ENCODE measurements around the gene DCDC2.

The DCDC2 gene

GRCh38 chr6:24397631-24398030, 39.8 kb upstream of the DCDC2 start:
- Histone ChIP-seq H3K27ac (ENCODE audit: low read length) (no peak overlapping the region), H2AFZ (ENCODE audit: low read depth, low read length) (no peak overlapping the region), H3K4me2 (ENCODE audit: insufficient read depth, low read length) (no peak overlapping the region), H3K27me3 (ENCODE audit: insufficient read depth, low read length, poor library complexity) (peaks cover 4% of the 10 kb centered on the region), H3K4me3 (ENCODE audit: low read depth in 1 of 2, low read length in 2 of 2) (no peak overlapping the region), H3K36me3 (ENCODE audit: insufficient read depth, low read length) (peaks cover under 1% of the 10 kb centered on the region; the same call in 1 of the 2 replicates), H3K4me1 (ENCODE audit: insufficient read depth, low read length) (peaks cover 10% of the 10 kb centered on the region), H3K9me3 (ENCODE audit: insufficient read depth, low read length, severe bottlenecking) (peaks cover 8% of the 10 kb centered on the region), H3K79me2 (ENCODE audit: insufficient read depth, low read length) (peaks cover 7% of the 10 kb centered on the region), H3K9ac (ENCODE audit: low read depth, low read length) (no peak overlapping the region), H4K20me1 (ENCODE audit: insufficient read depth, low read length) (no peaks in the 10 kb centered on the region)
- TF ChIP-seq, protein P1, sequence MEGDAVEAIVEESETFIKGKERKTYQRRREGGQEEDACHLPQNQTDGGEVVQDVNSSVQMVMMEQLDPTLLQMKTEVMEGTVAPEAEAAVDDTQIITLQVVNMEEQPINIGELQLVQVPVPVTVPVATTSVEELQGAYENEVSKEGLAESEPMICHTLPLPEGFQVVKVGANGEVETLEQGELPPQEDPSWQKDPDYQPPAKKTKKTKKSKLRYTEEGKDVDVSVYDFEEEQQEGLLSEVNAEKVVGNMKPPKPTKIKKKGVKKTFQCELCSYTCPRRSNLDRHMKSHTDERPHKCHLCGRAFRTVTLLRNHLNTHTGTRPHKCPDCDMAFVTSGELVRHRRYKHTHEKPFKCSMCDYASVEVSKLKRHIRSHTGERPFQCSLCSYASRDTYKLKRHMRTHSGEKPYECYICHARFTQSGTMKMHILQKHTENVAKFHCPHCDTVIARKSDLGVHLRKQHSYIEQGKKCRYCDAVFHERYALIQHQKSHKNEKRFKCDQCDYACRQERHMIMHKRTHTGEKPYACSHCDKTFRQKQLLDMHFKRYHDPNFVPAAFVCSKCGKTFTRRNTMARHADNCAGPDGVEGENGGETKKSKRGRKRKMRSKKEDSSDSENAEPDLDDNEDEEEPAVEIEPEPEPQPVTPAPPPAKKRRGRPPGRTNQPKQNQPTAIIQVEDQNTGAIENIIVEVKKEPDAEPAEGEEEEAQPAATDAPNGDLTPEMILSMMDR (IDR thresholded peaks at IDR 0.05; ENCODE audit: borderline replicate concordance, extremely low read depth, low read length, poor library complexity, severe bottlenecking) = no peak
- no peak for TF ChIP-seq EZH2 (IDR thresholded peaks at IDR 0.05; ENCODE audit: borderline replicate concordance, low read depth, low read length, severe bottlenecking)
- DNase-seq = no peak
- ATAC-seq (ENCODE audit: insufficient read depth, low read depth) = no peak

DNA sequence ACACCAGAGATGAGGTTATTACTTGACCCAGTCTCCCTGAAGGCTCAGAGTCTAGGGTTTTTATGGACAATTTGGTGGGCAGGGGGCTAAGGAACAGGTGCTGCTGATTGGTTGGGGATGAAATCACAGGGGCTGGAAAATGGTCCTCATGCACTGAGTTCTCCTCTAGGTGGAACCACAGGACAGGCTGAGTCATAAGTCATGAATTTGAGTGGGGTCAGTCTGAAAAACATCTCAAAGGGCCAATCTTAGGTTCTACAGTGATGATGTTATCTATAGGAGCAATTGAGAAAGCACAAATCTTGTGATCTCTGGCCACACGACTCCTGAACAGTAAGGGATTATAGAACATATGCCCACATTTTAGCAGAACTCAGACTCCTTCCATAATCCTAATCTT, 39.0 kb upstream of the DCDC2 start:
- Histone ChIP-seq H3K4me2 (ENCODE audit: insufficient read depth, low read length) (no peak overlapping the region), H3K36me3 (ENCODE audit: insufficient read depth, low read length) (no peaks in the 10 kb centered on the region), H3K9me3 (ENCODE audit: insufficient read depth, low read length, severe bottlenecking) (peaks cover 8% of the 10 kb centered on the region), H3K27me3 (ENCODE audit: insufficient read depth, low read length, poor library complexity) (peaks cover 4% of the 10 kb centered on the region), H3K79me2 (ENCODE audit: insufficient read depth, low read length) (no peaks in the 10 kb centered on the region), H2AFZ (ENCODE audit: low read depth, low read length) (no peak overlapping the region), H3K4me3 (ENCODE audit: low read depth in 1 of 2, low read length in 2 of 2) (no peak overlapping the region), H4K20me1 (ENCODE audit: insufficient read depth, low read length) (no peaks in the 10 kb centered on the region), H3K9ac (ENCODE audit: low read depth, low read length) (no peak overlapping the region), H3K4me1 (ENCODE audit: insufficient read depth, low read length) (peaks cover 2% of the 10 kb centered on the region; the same call in 1 of the 2 replicates), H3K27ac (ENCODE audit: low read length) (no peak overlapping the region)
- ATAC-seq (ENCODE audit: insufficient read depth, low read depth) (no peak), DNase-seq (no peak)
- TF ChIP-seq EZH2 (IDR thresholded peaks at IDR 0.05; ENCODE audit: borderline replicate concordance, low read depth, low read length, severe bottlenecking) = no peak
- TF ChIP-seq, protein P1 (IDR thresholded peaks at IDR 0.05; ENCODE audit: borderline replicate concordance, extremely low read depth, low read length, poor library complexity, severe bottlenecking) = no peak

- DNase-seq = no peak
- no peak for TF ChIP-seq EZH2 (IDR thresholded peaks at IDR 0.05; ENCODE audit: borderline replicate concordance, low read depth, low read length, severe bottlenecking)
- TF ChIP-seq, protein P1 (IDR thresholded peaks at IDR 0.05; ENCODE audit: borderline replicate concordance, extremely low read depth, low read length, poor library complexity, severe bottlenecking) = no peak
Measured at GRCh38 chr6:24394780-24395437, 37.0 kb upstream of the DCDC2 start.

More at GRCh38 chr6:24394780-24395437, 37.0 kb upstream of the DCDC2 start:
- H4K20me1 ChIP-seq (ENCODE audit: insufficient read depth, low read length) = no peaks in the 10 kb centered on the region
- H3K79me2 ChIP-seq (ENCODE audit: insufficient read depth, low read length) = no peaks in the 10 kb centered on the region
- H3K9me3 ChIP-seq (ENCODE audit: insufficient read depth, low read length, severe bottlenecking) = peaks cover 8% of the 10 kb centered on the region
- no peaks in the 10 kb centered on the region for H3K4me1 ChIP-seq (ENCODE audit: insufficient read depth, low read length)
- no peak overlapping the region for H3K27ac ChIP-seq (ENCODE audit: low read length)
- no peak overlapping the region for H3K4me2 ChIP-seq (ENCODE audit: insufficient read depth, low read length)
- no peak overlapping the region for H3K4me3 ChIP-seq (ENCODE audit: low read depth in 1 of 2, low read length in 2 of 2)
- H3K9ac ChIP-seq (ENCODE audit: low read depth, low read length) = no peak overlapping the region
- H3K36me3 ChIP-seq (ENCODE audit: insufficient read depth, low read length) = no peaks in the 10 kb centered on the region
- H2AFZ ChIP-seq (ENCODE audit: low read depth, low read length) = no peak overlapping the region
- peaks cover 4% of the 10 kb centered on the region for H3K27me3 ChIP-seq (ENCODE audit: insufficient read depth, low read length, poor library complexity)
- no peak for ATAC-seq (ENCODE audit: insufficient read depth, low read depth)
